Cardiac muscle cell (in vitro differentiated cells and primary cell): Measurements from ENCODE around the gene MLLT11. TPM values are rescaled to one million over a fixed set of nuclear protein-coding genes. Genes with fewer than 3 reads are reported as not detected.

ENCODE experiments used
- DNase-seq, 2 donors: peaks; one replicate each; pipeline versions ENCODE4 v3.0.0 to v3.0.0-alpha.2; 2010 to 2017; ENCODE audit warnings: low read depth in 1 of 2, low spot score in 1 of 2
- H3K27ac ChIP-seq: fragments of 200-600 bp; sonication (generic); 2 replicates; pipeline ENCODE4 v1.5.1; 2016
- H3K27me3 ChIP-seq: fragments of 200-600 bp; sonication (generic); 2 replicates; pipeline ENCODE4 v1.6.0; 2016; ENCODE audit warnings: control low read depth
- H3K36me3 ChIP-seq: fragments of 200-600 bp; sonication (generic); 2 replicates; pipeline ENCODE4 v1.5.1; 2016; ENCODE audit warnings: control low read depth
- H3K4me1 ChIP-seq: fragments of 200-600 bp; sonication (generic); 2 replicates; pipeline ENCODE4 v1.8.1; 2017; ENCODE audit warnings: low read depth, mild to moderate bottlenecking, mixed run types
- H3K4me3 ChIP-seq: fragments of 200-600 bp; sonication (generic); 2 replicates; pipeline ENCODE4 v1.5.1; 2016; ENCODE audit warnings: mild to moderate bottlenecking
- H3K9me3 ChIP-seq: fragments of 200-600 bp; sonication (generic); 2 replicates; pipeline ENCODE4 v1.5.1; 2017; ENCODE audit warnings: low read depth, mild to moderate bottlenecking, control low read depth
- polyA plus RNA-seq: library from polyadenylated mRNA; unstranded; fragments of >200 nt; fragmentation: Nextera tagmentation; extraction: Ambion mirVana; gene quantifications from 2 replicates; pipeline ENCODE4 v1.2.1, GENCODE V29; 2016
- total RNA-seq: library from RNA; depleted of rRNA; stranded (reverse); fragments of >200 nt; gene quantifications from 2 replicates; pipeline ENCODE4 v1.2.3, GENCODE V29; 2016
- TF ChIP-seq, protein P1 (sequence below): IDR thresholded peaks from 2 replicates; pipeline ENCODE4 v1.5.1; 2012; ENCODE audit warnings: low read depth, mild to moderate bottlenecking, low read length

The MLLT11 gene
- total and polyA plus RNA-seq, 2 experiments from 2014 or later = 15.1 to 91.6 TPM

DNA sequence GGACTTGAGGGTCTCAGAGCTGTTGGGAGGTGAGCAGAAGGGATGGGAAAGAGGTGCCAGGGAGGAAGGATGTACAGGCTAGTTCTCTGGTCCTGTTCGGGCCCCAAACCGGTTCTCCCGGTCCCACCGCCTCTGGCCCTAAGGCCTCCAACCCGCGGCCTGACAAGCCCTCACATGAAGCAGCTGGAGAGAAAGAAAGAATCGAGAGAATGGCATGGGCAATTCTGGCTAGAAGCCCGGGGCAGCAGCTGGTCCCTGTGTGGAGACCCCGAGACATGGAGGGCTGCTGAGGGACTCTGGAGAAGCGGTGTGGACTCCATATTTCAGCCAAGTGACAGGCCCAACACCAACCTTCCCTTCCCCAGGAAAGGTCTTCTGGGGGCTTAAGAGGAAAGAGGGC is 1.5 kb upstream of the MLLT11 start:
- TF ChIP-seq, protein P1, sequence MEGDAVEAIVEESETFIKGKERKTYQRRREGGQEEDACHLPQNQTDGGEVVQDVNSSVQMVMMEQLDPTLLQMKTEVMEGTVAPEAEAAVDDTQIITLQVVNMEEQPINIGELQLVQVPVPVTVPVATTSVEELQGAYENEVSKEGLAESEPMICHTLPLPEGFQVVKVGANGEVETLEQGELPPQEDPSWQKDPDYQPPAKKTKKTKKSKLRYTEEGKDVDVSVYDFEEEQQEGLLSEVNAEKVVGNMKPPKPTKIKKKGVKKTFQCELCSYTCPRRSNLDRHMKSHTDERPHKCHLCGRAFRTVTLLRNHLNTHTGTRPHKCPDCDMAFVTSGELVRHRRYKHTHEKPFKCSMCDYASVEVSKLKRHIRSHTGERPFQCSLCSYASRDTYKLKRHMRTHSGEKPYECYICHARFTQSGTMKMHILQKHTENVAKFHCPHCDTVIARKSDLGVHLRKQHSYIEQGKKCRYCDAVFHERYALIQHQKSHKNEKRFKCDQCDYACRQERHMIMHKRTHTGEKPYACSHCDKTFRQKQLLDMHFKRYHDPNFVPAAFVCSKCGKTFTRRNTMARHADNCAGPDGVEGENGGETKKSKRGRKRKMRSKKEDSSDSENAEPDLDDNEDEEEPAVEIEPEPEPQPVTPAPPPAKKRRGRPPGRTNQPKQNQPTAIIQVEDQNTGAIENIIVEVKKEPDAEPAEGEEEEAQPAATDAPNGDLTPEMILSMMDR = no peak
- no peaks in the 10 kb centered on the region for H3K27me3 ChIP-seq
- peaks cover 18% of the 10 kb centered on the region for H3K36me3 ChIP-seq
- H3K4me1 ChIP-seq = peaks cover 8% of the 10 kb centered on the region
- H3K9me3 ChIP-seq = no peaks in the 10 kb centered on the region
- peak overlapping the region; percentile 82 for H3K27ac ChIP-seq
- DNase-seq = peak; percentile 42 to 45
- peak overlapping the region; percentile 79 for H3K4me3 ChIP-seq

DNA sequence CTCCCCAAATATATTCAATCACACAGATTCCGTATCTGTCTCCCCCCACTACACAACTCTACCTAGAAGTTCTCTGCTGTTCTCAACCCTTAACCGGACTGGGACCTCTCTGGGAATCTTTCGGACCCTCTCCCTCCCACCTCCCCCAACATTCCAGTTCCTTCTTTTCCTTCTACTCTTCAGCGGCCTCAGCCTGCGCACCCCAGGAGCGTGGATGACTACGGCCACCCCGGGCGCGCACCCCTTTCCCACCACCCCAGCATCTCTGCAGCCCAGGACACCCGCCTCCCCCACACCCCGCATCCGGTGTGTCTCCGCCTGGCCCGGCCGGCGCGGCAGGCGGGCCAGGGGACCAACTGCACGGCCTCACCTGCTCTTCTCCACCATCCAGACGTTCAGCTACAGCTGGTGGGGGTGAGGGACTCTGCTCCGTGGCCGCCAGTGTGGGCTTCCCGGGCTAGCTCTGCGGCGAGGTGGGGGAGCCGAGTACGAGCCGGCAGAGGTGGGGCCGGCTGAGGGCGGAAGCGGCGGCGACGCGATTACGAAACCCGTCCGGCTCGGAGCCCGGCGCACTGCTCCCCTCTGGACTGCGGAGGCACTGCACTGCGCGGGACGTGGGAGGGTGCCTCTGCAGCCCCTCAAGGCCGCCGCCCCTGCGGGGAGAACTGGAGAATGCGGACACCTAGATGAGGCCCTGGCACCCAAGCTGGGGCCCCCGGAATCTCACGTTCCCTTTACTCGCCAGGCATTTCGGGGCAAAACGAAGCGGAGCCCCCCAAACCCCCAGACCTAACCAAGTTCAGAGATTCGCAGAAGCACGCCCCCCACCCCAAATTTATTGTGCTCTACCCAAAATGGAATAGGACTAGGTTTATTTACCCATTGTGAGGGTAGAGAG is 839 bp upstream of the MLLT11 start, which contains the start of gene CDC42SE1:
Gene CDC42SE1, minus strand, starts transcription at position 514 of the 898 bp plus-strand sequence. CDS start 3,892 bp downstream, outside the sequence.
- peak within 1 kb of the TSS; percentile 82 for H3K27ac ChIP-seq
- no peaks in the 10 kb centered on the region for H3K9me3 ChIP-seq
- peak within 1 kb of the TSS; percentile 79 for H3K4me3 ChIP-seq
- no peaks in the 10 kb centered on the region for H3K27me3 ChIP-seq
- TF ChIP-seq, protein P1 = peak; percentile 68
- peak; percentile 90 to 92 for DNase-seq
- H3K4me1 ChIP-seq = peaks cover 8% of the 10 kb centered on the region
- H3K36me3 ChIP-seq = peaks cover 14% of the 10 kb centered on the region

DNA sequence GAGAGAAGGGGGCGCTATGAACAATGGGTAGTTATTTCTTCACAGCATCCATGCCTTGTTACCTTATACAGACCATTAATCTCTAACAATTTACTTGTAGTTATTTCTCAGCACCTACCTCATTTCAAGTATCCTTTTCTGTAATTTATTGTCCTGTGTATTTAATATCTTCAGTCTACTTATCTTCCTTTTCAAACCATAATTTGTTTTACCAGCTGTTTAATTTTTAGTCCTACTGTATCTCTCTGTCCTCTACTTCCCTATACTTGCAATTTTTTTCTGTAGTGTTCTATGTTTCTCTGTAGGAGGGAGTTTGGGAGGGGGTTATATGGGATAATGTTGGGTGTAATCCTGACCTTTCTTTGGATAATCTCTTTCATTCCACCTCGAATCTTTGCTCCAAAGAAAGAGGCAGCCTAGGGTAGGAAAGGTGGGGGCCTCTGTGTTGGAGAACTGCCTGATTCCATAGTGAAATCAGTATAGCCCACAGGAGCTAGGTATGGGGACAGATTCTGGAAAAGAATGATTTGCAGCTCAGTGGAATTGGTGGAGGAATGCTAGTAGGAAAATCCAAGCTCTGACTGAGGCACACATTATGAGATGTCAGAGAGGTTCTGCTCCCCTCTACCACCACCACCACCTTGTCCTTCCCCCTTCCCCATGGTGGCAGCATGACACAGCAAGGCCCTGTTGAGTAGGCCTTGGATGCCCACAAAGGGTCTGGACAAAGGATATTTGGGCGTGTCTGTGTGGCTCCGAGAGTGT is 642 bp downstream of the MLLT11 start:
- H3K4me3 ChIP-seq = peak overlapping the region; percentile 79
- H3K4me1 ChIP-seq = peaks cover 8% of the 10 kb centered on the region
- no peaks in the 10 kb centered on the region for H3K9me3 ChIP-seq
- TF ChIP-seq, protein P1 = no peak
- DNase-seq = no peak
- peak overlapping the region; percentile 82 for H3K27ac ChIP-seq
- H3K27me3 ChIP-seq = no peaks in the 10 kb centered on the region
- H3K36me3 ChIP-seq = no peaks in the 10 kb centered on the region

DNA sequence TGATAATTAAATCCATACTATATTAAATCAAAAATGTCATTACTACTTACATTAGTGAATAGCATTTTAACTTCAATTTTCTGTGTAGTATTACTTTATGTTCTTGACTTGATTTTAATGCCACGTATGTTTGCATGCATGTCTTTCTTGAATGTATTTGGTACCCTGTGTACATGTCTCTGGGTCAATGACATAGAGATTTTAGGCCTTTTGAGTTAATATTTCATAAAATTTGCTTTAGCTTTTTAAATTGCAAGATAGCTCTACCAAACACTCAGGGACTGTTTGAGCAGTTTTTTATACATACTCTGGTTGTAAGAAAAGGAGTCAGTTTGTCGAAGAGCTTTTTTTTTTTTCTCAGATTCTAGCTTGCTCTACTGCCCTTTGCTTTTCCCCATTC is 1.5 kb downstream of the MLLT11 start:
- DNase-seq = no peak
- Histone ChIP-seq H3K36me3 (no peaks in the 10 kb centered on the region), H3K27ac (peak overlapping the region; percentile 82), H3K4me1 (peaks cover 8% of the 10 kb centered on the region), H3K4me3 (peak overlapping the region; percentile 79), H3K27me3 (no peaks in the 10 kb centered on the region), H3K9me3 (no peaks in the 10 kb centered on the region)
- TF ChIP-seq, protein P1 = no peak

DNA sequence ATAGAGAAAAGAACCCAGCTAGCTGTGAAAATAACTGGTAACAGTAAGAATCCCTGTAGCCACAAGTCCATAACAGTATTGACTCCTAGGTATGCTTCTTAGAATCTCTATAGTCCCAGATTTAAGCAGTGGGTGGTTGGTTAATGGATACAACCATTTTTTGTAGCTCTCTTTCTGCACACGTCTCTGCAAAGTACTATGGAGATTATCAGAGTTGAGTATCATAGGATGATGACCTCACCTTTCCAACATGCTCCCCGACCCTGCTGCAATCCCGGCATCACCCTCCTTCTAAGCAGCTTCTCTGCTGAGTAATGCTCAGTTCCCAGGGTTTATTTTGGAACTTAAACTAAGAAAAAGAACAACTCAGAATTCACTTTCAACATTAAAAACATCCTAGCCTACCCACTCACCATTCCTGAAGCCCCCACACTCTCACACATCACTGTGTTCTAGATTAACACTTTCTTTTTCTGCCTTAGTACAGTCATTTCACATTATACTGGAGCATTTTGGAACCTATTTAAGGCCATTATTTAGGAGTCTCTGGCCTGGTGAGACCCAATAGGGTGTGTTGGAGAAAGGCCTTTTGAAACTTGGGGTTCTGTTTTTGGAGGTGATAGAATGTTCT is 2.7 kb downstream of the MLLT11 start:
- Histone ChIP-seq H3K27ac (no peak overlapping the region), H3K36me3 (no peaks in the 10 kb centered on the region), H3K9me3 (no peaks in the 10 kb centered on the region), H3K4me3 (no peak overlapping the region), H3K27me3 (no peaks in the 10 kb centered on the region), H3K4me1 (peaks cover 6% of the 10 kb centered on the region)
- TF ChIP-seq, protein P1 = no peak
- peak in 1 of 2 donors; percentile 74 for DNase-seq
